Activated T-helper 1 cell treated with Interleukin-2 at 50 U/mL for 16 hours (primary cell): Measurements from ENCODE around the gene PLA2G6.

ENCODE experiments used
- DNase-seq: peaks from one replicate; pipeline ENCODE4 v3.0.0-alpha.2; 2020; ENCODE audit warnings: low read depth

PLA2G6 gene

GRCh38 chr22:38109371-38110001, 72.1 kb downstream of the PLA2G6 start:
- DNase-seq: no peak

- DNase-seq: no peak
Observed at GRCh38 chr22:38108561-38109319, 72.9 kb downstream of the PLA2G6 start.

GRCh38 chr22:38107692-38108515, 73.7 kb downstream of the PLA2G6 start:
- DNase-seq: no peak

GRCh38 chr22:38106814-38107578, 74.6 kb downstream of the PLA2G6 start:
- no peak for DNase-seq

- no peak for DNase-seq
Observed at GRCh38 chr22:38104084-38104483, 77.5 kb downstream of the PLA2G6 start.

- no peak for DNase-seq
Observed at GRCh38 chr22:38103641-38104040, 78.0 kb downstream of the PLA2G6 start.

GRCh38 chr22:38098410-38099249, 83.0 kb downstream of the PLA2G6 start:
- DNase-seq: no peak

GRCh38 chr22:38097557-38098409, 83.8 kb downstream of the PLA2G6 start:
- no peak for DNase-seq

- no peak for DNase-seq
Observed at GRCh38 chr22:38097058-38097457, 84.6 kb downstream of the PLA2G6 start.

GRCh38 chr22:38089474-38089851, 92.2 kb downstream of the PLA2G6 start:
- DNase-seq: no peak

- DNase-seq: no peak
Observed at GRCh38 chr22:38088629-38089473, 92.8 kb downstream of the PLA2G6 start.

- no peak for DNase-seq
Observed at GRCh38 chr22:38087855-38088254, 93.8 kb downstream of the PLA2G6 start.

GRCh38 chr22:38086942-38087341, 94.7 kb downstream of the PLA2G6 start:
- DNase-seq: no peak

GRCh38 chr22:38086001-38086845, 95.4 kb downstream of the PLA2G6 start:
- no peak for DNase-seq

GRCh38 chr22:38085501-38085900, 96.1 kb downstream of the PLA2G6 start:
- DNase-seq: no peak

- no peak for DNase-seq
Observed at GRCh38 chr22:38085056-38085455, 96.6 kb downstream of the PLA2G6 start.

- DNase-seq: no peak
Observed at GRCh38 chr22:38083931-38084631, 97.5 kb downstream of the PLA2G6 start, which contains the start of gene SLC16A8. TSS of gene SLC16A8 (minus strand) at chr22:38084184. CDS start at chr22:38082873, 1,311 bp downstream.
